MCF 10A (cell line): Measurements from ENCODE around the gene HIPK4. TPM values are rescaled to one million over a fixed set of nuclear protein-coding genes. Genes with fewer than 3 reads are reported as not detected.

Experiments
- BruUV-seq: library from RNA; stranded (reverse); fragments of 400-500 nt; replicated peaks from 2 replicates; lab custom pipeline; 2021; lab: Mats Ljungman, UMichigan
- CTCF ChIA-PET: fragments of 300-600 bp; sonication (Branson Sonifier 250); formaldehyde crosslinking; extraction: SDS; loops from one replicate; lab custom pipeline; 2021; ENCODE audit warnings: antibody characterized with exemption, inconsistent platforms; lab: Yijun Ruan, JAX
- POLR2A ChIA-PET: fragments of 300-600, 350-650 bp; sonication (Branson Sonifier 250); formaldehyde crosslinking; extraction: SDS; loops from one replicate; lab custom pipeline; 2020; ENCODE audit warnings: antibody characterized with exemption, inconsistent platforms; lab: Yijun Ruan, JAX
- DNase-seq: peaks from one replicate; pipeline ENCODE4 v3.0.0-alpha.2; 2018; ENCODE audit not compliant: unreplicated experiment
- H3K27ac Mint-ChIP-seq: one replicate; pipeline ENCODE4 v1.8.0; 2022; ENCODE audit warnings: mild to moderate bottlenecking, low read depth, mixed read lengths; ENCODE audit not compliant: unreplicated experiment
- H3K27me3 Mint-ChIP-seq: one replicate; pipeline ENCODE4 v1.8.0; 2022; ENCODE audit warnings: mixed read lengths; ENCODE audit not compliant: insufficient read depth, unreplicated experiment
- H3K36me3 Mint-ChIP-seq: one replicate; pipeline ENCODE4 v1.8.0; 2022; ENCODE audit warnings: mild to moderate bottlenecking, moderate library complexity, mixed read lengths; ENCODE audit not compliant: insufficient read depth, unreplicated experiment
- H3K4me1 Mint-ChIP-seq: one replicate; pipeline ENCODE4 v1.8.0; 2022; ENCODE audit warnings: mixed read lengths; ENCODE audit not compliant: insufficient read depth, unreplicated experiment
- H3K4me3 Mint-ChIP-seq: one replicate; pipeline ENCODE4 v1.8.0; 2022; ENCODE audit warnings: mild to moderate bottlenecking, moderate library complexity, mixed read lengths; ENCODE audit not compliant: unreplicated experiment
- H3K9me3 Mint-ChIP-seq: one replicate; pipeline ENCODE4 v1.8.0; 2022; ENCODE audit warnings: mixed read lengths; ENCODE audit not compliant: unreplicated experiment
- CTCF ChIP-seq: fragments of 200-600 bp; IDR thresholded peaks from one replicate; pipeline ENCODE4 v1.8.0; 2022; ENCODE audit warnings: antibody characterized with exemption, mild to moderate bottlenecking; ENCODE audit not compliant: unreplicated experiment
- intact Hi-C: fragments of 100-400 bp; cut with micrococcal nuclease; formaldehyde crosslinking; loops from 2 replicates; pipeline ENCODE4 v1.14.1; 2022
- total RNA-seq: library from RNA; stranded (reverse); gene quantifications from 2 replicates; pipeline ENCODE4 v1.2.3, GENCODE V29; 2022

The HIPK4 gene
- total RNA-seq, 1 experiment from 2014 or later, result not detected

GRCh38 chr19:40424637-40425449, 34.9 kb upstream of the HIPK4 start:
- no TSS peak for BruUV-seq
- POLR2A ChIA-PET, result interaction anchor here (0.7 to 5.5 kb wide), 13 partner anchors 9 to 984 kb away, joined by 3 to 125 read pairs (median 5); partner anchors contain the start of genes BLVRB, C19orf47, COQ8B and ITPKC
- CTCF ChIA-PET, result interaction anchor here (0.6 to 1.1 kb wide), 5 partner anchors 11 to 140 kb away, joined by 3 to 6 read pairs (median 4); no protein-coding TSS in a partner anchor
- Mint-ChIP-seq H3K4me3 (peak overlapping the region; percentile 95), H3K4me1 (no peaks in the 10 kb centered on the region), H3K27me3 (no peaks in the 10 kb centered on the region), H3K36me3 (peaks cover 22% of the 10 kb centered on the region), H3K9me3 (no peaks in the 10 kb centered on the region), H3K27ac (peak overlapping the region; percentile 97)
- intact Hi-C loops, result no loop called here
- no peak for TF ChIP-seq CTCF
- DNase-seq, result peak; percentile 16

GRCh38 chr19:40423938-40424337, 34.0 kb upstream of the HIPK4 start:
- ChIA-PET CTCF (interaction anchor here (0.8 to 1.3 kb wide), 4 partner anchors 19 to 186 kb away, joined by 3 to 4 read pairs (median 4); no protein-coding TSS in a partner anchor), POLR2A (interaction anchor here (1.0 to 5.5 kb wide), 14 partner anchors 10 to 985 kb away, joined by 3 to 125 read pairs (median 5); partner anchors contain the start of genes BLVRB, C19orf47, COQ8B and ITPKC)
- Mint-ChIP-seq H3K27me3 (no peaks in the 10 kb centered on the region), H3K36me3 (peaks cover 22% of the 10 kb centered on the region), H3K4me1 (no peaks in the 10 kb centered on the region), H3K9me3 (no peaks in the 10 kb centered on the region), H3K27ac (peak overlapping the region; percentile 97), H3K4me3 (peak overlapping the region; percentile 95)
- no TSS peak for BruUV-seq
- no peak for TF ChIP-seq CTCF
- DNase-seq, result no peak
- intact Hi-C loops, result no loop called here

GRCh38 chr19:40422748-40423566, 33.0 kb upstream of the HIPK4 start:
- no peak for TF ChIP-seq CTCF
- no TSS peak for BruUV-seq
- Mint-ChIP-seq H3K4me1 (no peaks in the 10 kb centered on the region), H3K27me3 (no peaks in the 10 kb centered on the region), H3K36me3 (peaks cover 22% of the 10 kb centered on the region), H3K4me3 (no peak overlapping the region), H3K9me3 (no peaks in the 10 kb centered on the region), H3K27ac (no peak overlapping the region)
- no peak for DNase-seq
- intact Hi-C loops, result no loop called here
- POLR2A ChIA-PET, result interaction anchor here (1.1 to 5.5 kb wide), 7 partner anchors 11 to 180 kb away, joined by 3 to 125 read pairs (median 14); partner anchors contain the start of genes BLVRB and SERTAD3
- CTCF ChIA-PET, result interaction anchor here (0.5 to 3.2 kb wide), 10 partner anchors 10 to 945 kb away, joined by 3 to 18 read pairs (median 3); partner anchors contain the start of genes BLVRB and SERTAD3
